Measurements from ENCODE around the gene CPHXL2. TPM values are rescaled to one million over a fixed set of nuclear protein-coding genes. Genes with fewer than 3 reads are reported as not detected.

CPHXL2 gene
- total RNA-seq, 2 experiments from 2014 or later = not detected

DNA sequence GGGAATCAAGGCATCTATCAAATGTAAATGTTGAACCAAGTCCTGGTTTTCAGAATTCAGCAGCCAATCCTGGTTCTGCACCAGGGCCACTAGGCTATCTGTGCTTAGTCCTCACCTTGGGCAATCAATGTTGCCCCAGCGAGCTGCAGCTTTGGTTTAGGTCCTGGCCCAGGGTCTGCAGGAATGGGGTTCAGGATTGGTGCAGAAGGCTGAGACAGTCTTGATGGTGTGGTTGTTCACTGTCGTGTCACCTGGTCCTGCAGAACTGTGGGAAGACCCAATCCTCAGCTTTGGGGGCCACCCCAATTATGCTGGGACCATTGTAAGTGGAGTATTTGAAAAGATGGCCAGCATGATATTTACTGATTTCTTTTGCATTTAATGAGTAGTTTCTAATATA is 18.6 kb downstream of the CPHXL2 start:
- H3K36me3 Mint-ChIP-seq = peaks cover 26% of the 10 kb centered on the region
- H3K27ac Mint-ChIP-seq = no peak overlapping the region
- no peaks in the 10 kb centered on the region for H3K27me3 Mint-ChIP-seq
- no peak for DNase-seq
- H3K9me3 Mint-ChIP-seq = no peaks in the 10 kb centered on the region
- peaks cover 11% of the 10 kb centered on the region for H3K4me1 Mint-ChIP-seq
- no peak overlapping the region for H3K4me3 Mint-ChIP-seq

DNA sequence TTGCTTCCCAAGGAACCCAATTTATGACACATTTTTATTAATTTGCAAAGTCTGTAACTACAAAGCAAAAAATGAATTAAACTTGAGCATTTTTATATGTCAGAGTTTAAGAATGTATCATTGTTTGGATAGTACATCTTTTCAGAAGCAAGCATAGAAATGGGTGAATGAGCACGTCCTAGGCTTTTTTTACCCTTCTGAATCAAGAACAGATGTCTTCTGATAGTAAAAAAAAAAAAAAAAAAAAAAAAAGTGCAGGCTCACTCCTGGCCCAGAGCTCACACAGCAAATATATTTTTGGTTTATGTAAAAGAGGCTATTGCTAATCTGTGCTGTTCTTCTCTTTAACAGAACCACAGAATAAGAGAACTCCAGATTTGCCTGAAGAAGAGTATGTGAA is 22.9 kb downstream of the CPHXL2 start:
- Mint-ChIP-seq H3K27me3 (no peaks in the 10 kb centered on the region), H3K4me1 (peaks cover 33% of the 10 kb centered on the region), H3K4me3 (peak overlapping the region; percentile 5), H3K36me3 (peaks cover 44% of the 10 kb centered on the region), H3K27ac (peak overlapping the region; percentile 72), H3K9me3 (no peaks in the 10 kb centered on the region)
- DNase-seq = no peak

DNA sequence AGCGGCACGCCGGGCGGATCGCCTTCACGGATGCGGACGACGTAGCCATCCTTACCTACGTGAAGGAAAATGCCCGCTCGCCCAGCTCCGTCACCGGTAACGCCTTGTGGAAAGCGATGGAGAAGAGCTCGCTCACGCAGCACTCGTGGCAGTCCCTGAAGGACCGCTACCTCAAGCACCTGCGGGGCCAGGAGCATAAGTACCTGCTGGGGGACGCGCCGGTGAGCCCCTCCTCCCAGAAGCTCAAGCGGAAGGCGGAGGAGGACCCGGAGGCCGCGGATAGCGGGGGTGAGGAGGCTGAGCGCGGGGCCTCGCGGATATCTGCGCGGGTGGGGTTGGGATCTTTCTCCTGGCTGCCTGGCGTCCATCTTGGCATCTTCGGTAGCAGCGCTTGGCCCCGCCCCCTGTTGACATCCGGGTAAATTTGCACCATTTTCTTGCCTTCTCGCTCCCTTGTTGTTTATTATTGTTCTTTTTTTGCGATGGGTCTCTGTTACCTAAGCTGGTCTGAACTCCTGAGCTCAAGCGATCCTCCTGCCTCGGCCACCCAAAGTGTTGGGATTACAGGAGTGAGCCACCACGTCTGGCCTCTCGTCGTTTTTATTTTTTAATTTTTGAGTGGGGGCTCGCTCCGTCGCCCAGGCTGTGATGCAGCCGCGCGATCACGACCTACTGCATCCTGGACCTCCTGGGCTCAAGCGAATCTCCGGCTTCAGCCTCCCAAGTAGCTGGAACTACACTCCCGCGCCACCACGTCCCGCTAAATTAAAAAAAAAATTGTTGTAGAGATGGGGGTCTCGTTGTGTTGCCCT is 28.3 kb downstream of the CPHXL2 start:
- H3K36me3 Mint-ChIP-seq = peaks cover 41% of the 10 kb centered on the region
- H3K4me3 Mint-ChIP-seq = peak overlapping the region; percentile 88
- no peaks in the 10 kb centered on the region for H3K9me3 Mint-ChIP-seq
- peaks cover 47% of the 10 kb centered on the region for H3K4me1 Mint-ChIP-seq
- peak overlapping the region; percentile 96 for H3K27ac Mint-ChIP-seq
- no peaks in the 10 kb centered on the region for H3K27me3 Mint-ChIP-seq
- peak; percentile 82 for DNase-seq

DNA sequence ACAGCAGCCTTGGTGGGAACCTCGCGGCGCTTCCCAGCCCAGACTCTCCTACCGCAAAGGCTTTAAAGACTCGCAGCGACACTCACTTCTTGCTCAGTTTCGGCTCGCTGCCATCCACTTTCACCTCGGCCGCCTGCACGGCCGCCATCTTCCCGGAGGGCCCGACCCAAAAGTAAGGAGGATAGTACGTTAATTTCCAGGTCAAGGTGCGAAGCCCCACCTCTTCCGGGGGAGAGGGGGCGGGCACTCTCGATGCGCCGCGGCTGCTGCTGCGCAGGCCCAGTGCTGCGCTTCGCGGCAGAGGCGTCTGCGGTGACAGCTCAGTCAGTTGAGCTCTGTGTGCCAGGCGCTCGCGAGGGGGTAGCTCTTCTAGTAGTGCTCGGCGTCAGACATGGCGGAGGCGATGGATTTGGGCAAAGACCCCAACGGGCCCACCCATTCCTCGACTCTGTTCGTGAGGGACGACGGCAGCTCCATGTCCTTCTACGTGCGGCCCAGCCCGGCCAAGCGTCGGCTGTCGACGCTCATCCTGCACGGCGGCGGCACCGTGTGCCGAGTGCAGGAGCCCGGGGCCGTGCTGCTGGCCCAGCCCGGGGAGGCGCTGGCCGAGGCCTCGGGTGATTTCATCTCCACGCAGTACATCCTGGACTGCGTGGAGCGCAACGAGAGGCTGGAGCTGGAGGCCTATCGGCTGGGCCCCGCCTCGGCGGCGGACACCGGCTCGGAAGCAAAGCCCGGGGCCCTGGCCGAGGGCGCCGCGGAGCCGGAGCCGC is 29.1 kb downstream of the CPHXL2 start, which contains the start of the genes KARS1 and TERF2IP:
Gene KARS1, minus strand, starts transcription at position 174 of the 773 bp plus-strand sequence. Its CDS starts 26 bp downstream, at position 148.
Gene TERF2IP, plus strand, starts transcription at position 282 of the 773 bp plus-strand sequence. Its CDS starts 110 bp downstream, at position 392.
- Mint-ChIP-seq H3K9me3 (no peaks in the 10 kb centered on the region), H3K27me3 (no peaks in the 10 kb centered on the region), H3K27ac (peak within 1 kb of the TSS; percentile 98), H3K4me3 (peak within 1 kb of the TSS; percentile 88), H3K36me3 (peaks cover 39% of the 10 kb centered on the region), H3K4me1 (peaks cover 42% of the 10 kb centered on the region)
- DNase-seq = peak; percentile 96

GRCh38 chr16:75647112-75647491 is 29.7 kb downstream of the CPHXL2 start:
- Mint-ChIP-seq H3K27ac (peak overlapping the region; percentile 98), H3K36me3 (peaks cover 39% of the 10 kb centered on the region), H3K4me1 (peaks cover 40% of the 10 kb centered on the region), H3K27me3 (no peaks in the 10 kb centered on the region), H3K9me3 (no peaks in the 10 kb centered on the region), H3K4me3 (peak overlapping the region; percentile 88)
- DNase-seq = no peak

DNA sequence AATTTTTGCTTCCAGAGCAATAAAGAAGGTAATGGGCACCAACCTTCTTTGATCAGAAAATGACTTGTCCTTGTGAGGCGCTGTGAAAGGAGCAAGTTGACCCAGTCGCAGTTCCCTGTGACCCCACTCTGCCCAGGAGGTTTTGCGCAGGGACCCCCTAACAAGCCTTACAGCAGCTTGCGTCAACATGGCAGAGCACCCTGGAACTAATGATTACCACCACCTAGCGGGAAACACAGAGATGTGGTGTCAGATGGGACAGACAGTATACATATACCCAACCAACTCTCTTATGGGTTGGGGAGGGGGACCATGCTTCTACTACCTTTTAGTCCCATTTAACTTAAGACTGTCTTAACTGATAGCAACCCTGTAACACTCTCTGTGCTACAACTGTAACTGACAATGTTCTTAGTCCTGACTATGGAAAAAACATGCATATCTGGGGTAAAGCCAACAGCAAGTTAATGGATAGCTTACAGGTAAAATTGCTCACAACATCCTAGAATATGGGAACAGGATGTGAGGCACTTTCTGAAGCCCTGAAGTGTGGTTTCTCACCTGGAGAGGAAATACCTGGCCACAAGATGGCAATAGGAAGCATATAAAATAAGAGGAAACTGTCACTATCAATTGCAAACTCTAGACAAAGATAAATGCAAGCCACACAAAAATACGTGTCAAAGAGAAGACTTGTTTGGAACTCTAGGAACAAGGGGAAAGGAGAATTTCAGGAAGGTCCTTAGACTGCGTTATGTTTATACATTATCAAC is 32.4 kb downstream of the CPHXL2 start:
- peak overlapping the region; percentile 67 for H3K4me3 Mint-ChIP-seq
- H3K4me1 Mint-ChIP-seq = peaks cover 29% of the 10 kb centered on the region
- H3K9me3 Mint-ChIP-seq = no peaks in the 10 kb centered on the region
- no peak for DNase-seq
- H3K36me3 Mint-ChIP-seq = peaks cover 37% of the 10 kb centered on the region
- H3K27me3 Mint-ChIP-seq = no peaks in the 10 kb centered on the region
- peak overlapping the region; percentile 76 for H3K27ac Mint-ChIP-seq

DNA sequence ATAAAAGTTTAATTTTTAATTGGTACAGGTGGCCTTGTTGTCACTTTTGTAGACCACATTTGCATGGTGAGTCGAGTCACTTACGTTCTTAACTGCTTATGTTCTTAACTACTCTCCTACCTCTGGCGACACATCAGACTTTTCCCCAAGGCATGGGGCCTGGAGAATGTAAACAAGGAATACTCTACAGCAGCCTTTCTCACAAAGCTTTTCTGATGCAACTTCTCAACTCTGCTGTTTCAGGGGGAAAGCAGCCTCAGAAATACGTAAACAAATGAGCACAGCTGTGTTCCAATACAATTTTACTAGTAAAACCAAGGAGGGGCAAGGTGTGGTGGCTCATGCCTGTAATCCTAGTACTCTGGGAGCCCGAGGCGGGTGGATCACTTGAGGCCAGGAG is 36.2 kb downstream of the CPHXL2 start:
- Mint-ChIP-seq H3K27ac (no peak overlapping the region), H3K36me3 (peaks cover 42% of the 10 kb centered on the region), H3K4me3 (no peak overlapping the region), H3K9me3 (no peaks in the 10 kb centered on the region), H3K27me3 (no peaks in the 10 kb centered on the region), H3K4me1 (peaks cover 22% of the 10 kb centered on the region)
- no peak for DNase-seq

GRCh38 chr16:75635036-75635435 is 41.8 kb downstream of the CPHXL2 start:
- Mint-ChIP-seq H3K27ac (no peak overlapping the region), H3K36me3 (peaks cover 57% of the 10 kb centered on the region)

DNA sequence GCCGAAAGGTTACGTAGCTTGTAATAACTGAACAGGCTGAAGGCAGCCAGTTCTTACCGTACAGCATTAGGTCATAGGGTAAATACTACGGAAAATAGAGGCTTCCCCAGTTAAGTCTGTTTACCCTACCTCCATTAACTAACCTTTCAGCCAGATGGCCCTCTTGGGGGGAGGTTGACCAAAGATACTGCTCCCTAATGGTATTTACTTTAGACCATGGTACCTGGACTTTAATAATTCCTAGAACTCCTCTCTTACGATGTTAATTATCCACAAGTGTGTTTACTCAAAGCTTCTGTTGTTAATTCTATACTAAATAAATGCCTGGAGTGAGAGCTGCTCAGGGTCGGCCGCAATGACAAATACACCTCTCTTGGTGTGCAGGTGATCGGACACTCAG is 44.0 kb downstream of the CPHXL2 start:
- no peaks in the 10 kb centered on the region for H3K27me3 Mint-ChIP-seq
- no peak overlapping the region for H3K4me3 Mint-ChIP-seq
- H3K27ac Mint-ChIP-seq = no peak overlapping the region
- no peaks in the 10 kb centered on the region for H3K9me3 Mint-ChIP-seq
- DNase-seq = no peak
- peaks cover 10% of the 10 kb centered on the region for H3K4me1 Mint-ChIP-seq
- peaks cover 64% of the 10 kb centered on the region for H3K36me3 Mint-ChIP-seq

More at GRCh38 chr16:75635036-75635435, 41.8 kb downstream of the CPHXL2 start:
- DNase-seq = no peak
- Mint-ChIP-seq H3K4me3 (no peak overlapping the region), H3K4me1 (peaks cover 3% of the 10 kb centered on the region), H3K9me3 (no peaks in the 10 kb centered on the region), H3K27me3 (no peaks in the 10 kb centered on the region)

GRCh38 chr16:75630052-75630451 is 46.8 kb downstream of the CPHXL2 start:
- Mint-ChIP-seq H3K27ac (no peak overlapping the region), H3K4me3 (no peak overlapping the region), H3K9me3 (no peaks in the 10 kb centered on the region), H3K27me3 (no peaks in the 10 kb centered on the region), H3K36me3 (peaks cover 63% of the 10 kb centered on the region), H3K4me1 (peaks cover 12% of the 10 kb centered on the region)
- no peak for DNase-seq

- Mint-ChIP-seq H3K4me3 (no peak overlapping the region), H3K4me1 (peaks cover 12% of the 10 kb centered on the region), H3K36me3 (peaks cover 69% of the 10 kb centered on the region), H3K27me3 (no peaks in the 10 kb centered on the region), H3K9me3 (no peaks in the 10 kb centered on the region), H3K27ac (peak overlapping the region; percentile 4)
- DNase-seq = no peak
Measured at GRCh38 chr16:75629132-75629531, 47.7 kb downstream of the CPHXL2 start.

- Mint-ChIP-seq H3K36me3 (peaks cover 63% of the 10 kb centered on the region), H3K27ac (peak overlapping the region; percentile 22), H3K4me1 (peaks cover 14% of the 10 kb centered on the region), H3K4me3 (no peak overlapping the region), H3K27me3 (no peaks in the 10 kb centered on the region), H3K9me3 (no peaks in the 10 kb centered on the region)
- DNase-seq = no peak
Measured at GRCh38 chr16:75628351-75628750, 48.5 kb downstream of the CPHXL2 start.

DNA sequence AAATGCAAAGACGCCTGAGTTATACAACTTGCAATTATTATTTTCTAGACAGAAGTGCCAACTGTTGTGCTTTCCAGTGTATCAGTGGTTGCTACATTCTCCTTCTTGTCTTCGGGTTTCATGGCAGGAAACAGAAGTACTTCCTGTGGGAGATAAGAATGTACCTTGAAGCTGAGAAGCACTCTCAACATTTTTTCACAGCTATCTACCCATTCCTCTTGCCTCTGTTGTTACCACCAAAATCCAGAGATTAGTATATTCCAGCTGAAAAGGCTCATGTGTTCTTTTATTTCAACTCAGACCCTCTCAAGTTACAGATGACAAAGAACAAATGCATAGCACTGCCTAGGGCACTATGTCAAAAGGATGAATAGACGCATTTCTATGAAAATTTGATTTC is 49.0 kb downstream of the CPHXL2 start:
- no peak overlapping the region for H3K4me3 Mint-ChIP-seq
- peaks cover 63% of the 10 kb centered on the region for H3K36me3 Mint-ChIP-seq
- no peaks in the 10 kb centered on the region for H3K9me3 Mint-ChIP-seq
- H3K27me3 Mint-ChIP-seq = no peaks in the 10 kb centered on the region
- peaks cover 14% of the 10 kb centered on the region for H3K4me1 Mint-ChIP-seq
- DNase-seq = no peak
- H3K27ac Mint-ChIP-seq = peak overlapping the region; percentile 22

- peaks cover 59% of the 10 kb centered on the region for H3K36me3 Mint-ChIP-seq
- no peak for DNase-seq
- no peaks in the 10 kb centered on the region for H3K27me3 Mint-ChIP-seq
- H3K4me1 Mint-ChIP-seq = peaks cover 21% of the 10 kb centered on the region
- H3K9me3 Mint-ChIP-seq = no peaks in the 10 kb centered on the region
- H3K4me3 Mint-ChIP-seq = no peak overlapping the region
- H3K27ac Mint-ChIP-seq = peak overlapping the region; percentile 14
Measured at GRCh38 chr16:75626806-75627205, 50.0 kb downstream of the CPHXL2 start.

DNA sequence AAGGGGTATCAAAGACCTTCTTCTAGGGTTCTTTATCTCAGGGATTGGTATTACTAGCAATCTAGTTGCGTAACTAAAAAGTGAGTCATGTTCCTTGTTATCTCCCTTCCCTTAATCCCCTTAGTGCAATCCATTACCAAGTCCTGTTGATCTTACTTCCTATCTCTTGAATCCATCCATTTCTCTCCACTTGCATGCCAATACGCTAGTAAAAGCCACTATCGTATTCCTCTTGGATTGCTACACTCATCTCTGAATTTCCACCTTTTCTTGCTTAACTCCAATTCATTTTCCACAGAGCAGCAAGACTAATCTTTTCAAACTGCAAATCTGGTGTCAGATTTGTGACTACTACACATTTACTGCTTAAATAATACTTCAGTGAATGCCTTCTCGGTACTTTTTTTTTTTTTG is 51.9 kb downstream of the CPHXL2 start:
- Mint-ChIP-seq H3K9me3 (no peaks in the 10 kb centered on the region), H3K27me3 (no peaks in the 10 kb centered on the region), H3K36me3 (peaks cover 60% of the 10 kb centered on the region), H3K27ac (peak overlapping the region; percentile 21), H3K4me1 (peaks cover 37% of the 10 kb centered on the region), H3K4me3 (no peak overlapping the region)
- DNase-seq = no peak
